GM12878 (cell line): ENCODE measurements around the gene OR11A1. TPM values are rescaled to one million over a fixed set of nuclear protein-coding genes. Genes with fewer than 3 reads are reported as not detected.

ENCODE experiments used
- ATAC-seq: fragments of 200-7000 bp; cut with Tn5 transposase; 3 replicates; pipeline ENCODE4 v1.9.1; 2020; ENCODE audit warnings: mild to moderate bottlenecking, moderate library complexity
- BruUV-seq: library from RNA; stranded (reverse); fragments of 400-500 nt; replicated peaks from 2 replicates; lab custom pipeline; 2021; lab: Mats Ljungman, UMichigan
- CTCF ChIA-PET: fragments of 300-600 bp; sonication (Branson Sonifier 250); formaldehyde crosslinking; extraction: SDS; loops from one replicate; lab custom pipeline; 2021; ENCODE audit warnings: inconsistent platforms; lab: Yijun Ruan, JAX
- POLR2A ChIA-PET: fragments of 350-600 bp; formaldehyde crosslinking; extraction: SDS; loops from one replicate; lab custom pipeline; 2021; ENCODE audit warnings: inconsistent platforms; lab: Charles Lee
- RAD21 ChIA-PET: fragments of 300-600 bp; sonication (Branson Sonifier 250); formaldehyde crosslinking; loops from one replicate; lab custom pipeline; 2023; ENCODE audit warnings: antibody characterized with exemption; ENCODE audit not compliant: unreplicated experiment; lab: Charles Lee
- SMC1A ChIA-PET: fragments of 300-600 bp; sonication (Branson Sonifier 250); formaldehyde crosslinking; loops from one replicate; lab custom pipeline; 2023; ENCODE audit not compliant: unreplicated experiment, uncharacterized antibody; lab: Charles Lee
- DNase-seq: peaks from one replicate; pipeline ENCODE4 v3.0.0-alpha.2; 2011; ENCODE audit warnings: low read depth, low spot score
- FAIRE-seq: peaks from 3 replicates; lab custom pipeline; 2011; peaks lifted over from hg19 to GRCh38; lab: Jason Lieb, UNC
- H2AFZ ChIP-seq: 2 replicates; pipeline ENCODE4 v1.6.0; 2011; ENCODE audit warnings: low read depth, low read length, control low read depth; ENCODE audit not compliant: control insufficient read depth
- H3K27ac ChIP-seq: 2 replicates; pipeline ENCODE4 v1.5.1; 2011; ENCODE audit warnings: control low read depth; ENCODE audit not compliant: control insufficient read depth, insufficient read depth
- H3K27me3 ChIP-seq, 2 experiments: replicated peaks in 1 of 2; 2 replicates each; pipeline versions ENCODE4 v1.6.0 to v1.6.1; 2011; ENCODE audit warnings: low read length in 1 of 2; ENCODE audit not compliant: control insufficient read depth in 2 of 2, insufficient read depth in 2 of 2
- H3K36me3 ChIP-seq, 2 experiments: 2 replicates each; pipeline ENCODE4 v1.5.1; 2011; ENCODE audit warnings: low read length in 1 of 2; ENCODE audit not compliant: control insufficient read depth in 2 of 2, insufficient read depth in 2 of 2
- H3K4me1 ChIP-seq: 2 replicates; pipeline ENCODE4 v1.6.1; 2011; ENCODE audit warnings: mild to moderate bottlenecking, low read length, moderate library complexity, mixed read lengths; ENCODE audit not compliant: control insufficient read depth, insufficient read depth
- H3K4me2 ChIP-seq: 2 replicates; pipeline ENCODE4 v1.6.0; 2011; ENCODE audit warnings: control low read depth; ENCODE audit not compliant: control insufficient read depth, insufficient read depth
- H3K4me3 ChIP-seq: fragments of 200-600 bp; sonication (generic); 2 replicates; pipeline ENCODE4 v1.5.1; 2016
- H3K79me2 ChIP-seq: 2 replicates; pipeline ENCODE4 v1.6.0; 2011; ENCODE audit warnings: low read length; ENCODE audit not compliant: control insufficient read depth, insufficient read depth
- H3K9ac ChIP-seq: 2 replicates; pipeline ENCODE4 v1.8.0; 2011; ENCODE audit warnings: low read length, control low read depth, mixed read lengths; ENCODE audit not compliant: control insufficient read depth, insufficient read depth
- H3K9me3 ChIP-seq: replicated peaks from 3 replicates; pipeline ENCODE4 v1.5.1; 2011; ENCODE audit warnings: mild to moderate bottlenecking, low read length; ENCODE audit not compliant: control insufficient read depth, insufficient read depth
- H4K20me1 ChIP-seq: 2 replicates; pipeline ENCODE4 v1.6.0; 2011; ENCODE audit not compliant: control insufficient read depth, insufficient read depth
- CUX1 ChIP-seq: IDR thresholded peaks from 2 replicates; pipeline ENCODE4 v1.6.1; 2012; ENCODE audit warnings: improper control_type of control experiment, low read depth, low read length; ENCODE audit not compliant: insufficient replicate concordance
- FOXM1 ChIP-seq: IDR thresholded peaks from 2 replicates; pipeline ENCODE4 v1.6.1; 2012; ENCODE audit warnings: low read depth, mild to moderate bottlenecking, inconsistent platforms, low read length, moderate library complexity
- JUND ChIP-seq: IDR thresholded peaks from 2 replicates; pipeline ENCODE4 v1.6.1; 2012; ENCODE audit warnings: low read depth, mild to moderate bottlenecking, low read length, improper control_type of control experiment, moderate library complexity
- MYC ChIP-seq: IDR thresholded peaks from 2 replicates; pipeline ENCODE4 v1.6.1; 2011; ENCODE audit warnings: mild to moderate bottlenecking, low read length, moderate library complexity, inconsistent platforms; ENCODE audit not compliant: insufficient read depth, insufficient replicate concordance, insufficient read length, severe bottlenecking
- TBL1XR1 ChIP-seq: IDR thresholded peaks from 2 replicates; pipeline ENCODE4 v1.6.1; 2012; ENCODE audit warnings: low read depth, low read length, improper control_type of control experiment
- WRNIP1 ChIP-seq: IDR thresholded peaks from 2 replicates; pipeline ENCODE4 v1.6.1; 2011; ENCODE audit warnings: low read depth, low read length, improper control_type of control experiment, borderline replicate concordance
- ZBTB40 ChIP-seq: fragments of 450-650 bp; IDR thresholded peaks from 2 replicates; pipeline ENCODE4 v1.6.1; 2016; ENCODE audit warnings: mild to moderate bottlenecking, moderate library complexity, borderline replicate concordance
- WGBS: methylation state at CpG from one replicate; pipeline ENCODE4 v1.1.6; 2016; ENCODE audit warnings: low lambda C conversion rate; ENCODE audit not compliant: insufficient replicate concordance, insufficient coverage; ENCODE audit errors: missing lambda C conversion rate; 5-methylcytosine and 5-hydroxymethylcytosine counted together
- in situ Hi-C: fragments of 300-500 bp; cut with MboI; formaldehyde crosslinking; loops from 9 replicates; pipeline ENCODE4 v1.14.3; 2018; ENCODE audit warnings: mixed read lengths
- intact Hi-C: fragments of 100-400 bp; cut with micrococcal nuclease; formaldehyde crosslinking; loops from one replicate; pipeline ENCODE4 v1.14.2; 2022; ENCODE audit not compliant: unreplicated experiment
- polyA plus RNA-seq, 11 experiments: library from polyadenylated mRNA; depleted of rRNA in 4 of 11; unstranded in 6 of 11; stranded (reverse) in 5 of 11; fragments of >200 nt; fragmentation: Nextera tagmentation in 4 of 11; fragmentation: Illumina TruSeq in 1 of 11; extraction: Ambion mirVana in 4 of 11; extraction: Trizol in 1 of 11; gene quantifications; 1 replicate in 1 of 11; 2 replicates in 10 of 11; pipeline versions ENCODE4 v1.2.1 to v1.2.3, GENCODE V29; 2011 to 2016; ENCODE audit warnings: inconsistent platforms in 2 of 11, missing spikeins in 2 of 11, low read depth in 1 of 11
- total RNA-seq, 4 experiments: library from RNA; depleted of rRNA in 3 of 4; stranded (reverse); fragments of >200 nt in 3 of 4; fragmentation: Illumina TruSeq in 1 of 4; extraction: Trizol in 1 of 4; gene quantifications; 2 replicates each; pipeline versions ENCODE4 v1.2.1 to v1.2.3, GENCODE V29; 2013 to 2021

The OR11A1 gene
- total and polyA plus RNA-seq, 10 of the 15 experiments (the other 5 are each of a cell fraction or from before 2014, with no cell fraction given), result not detected

- TF ChIP-seq ZBTB40 (no peak), MYC (no peak)
Observed at GRCh38 chr6:29425075-29425474, 31.8 kb downstream of the OR11A1 start (continued).

- in situ Hi-C loops (no loop called here), intact Hi-C loops (no loop called here)
- no peaks in the 10 kb centered on the region for H3K9me3 ChIP-seq
- SMC1A ChIA-PET, result no interaction called here
- H3K4me1 ChIP-seq, result no peaks in the 10 kb centered on the region
- H3K4me2 ChIP-seq, result no peak overlapping the region
- no peak for TF ChIP-seq TBL1XR1
- no peak for TF ChIP-seq CUX1
- no peak for TF ChIP-seq JUND
- no peak for TF ChIP-seq WRNIP1
- TF ChIP-seq FOXM1, result no peak
- 11% methylated on average over 2 of the region's 2 CpGs for WGBS
- DNase-seq (no peak), FAIRE-seq (no peak), ATAC-seq (no peak)
- H3K27ac ChIP-seq, result no peak overlapping the region
- H4K20me1 ChIP-seq, result no peaks in the 10 kb centered on the region
- BruUV-seq, result no TSS peak
- POLR2A ChIA-PET, result no interaction called here
- no peak overlapping the region for H3K9ac ChIP-seq
- RAD21 ChIA-PET, result no interaction called here
- no peaks in the 10 kb centered on the region for H3K36me3 ChIP-seq
- H2AFZ ChIP-seq, result no peak overlapping the region
- H3K79me2 ChIP-seq, result no peaks in the 10 kb centered on the region
- no peaks in the 10 kb centered on the region for H3K27me3 ChIP-seq
- no peak overlapping the region for H3K4me3 ChIP-seq
- CTCF ChIA-PET, result no interaction called here
Observed at GRCh38 chr6:29424575-29424974, 32.3 kb downstream of the OR11A1 start.
